GM12801 (cell line): Measurements from ENCODE around the gene GABRR3.

Experiments used
- CTCF ChIP-seq: IDR thresholded peaks from one replicate; pipeline ENCODE4 v1.5.1; 2011; ENCODE audit warnings: control low read depth; ENCODE audit not compliant: insufficient read length; ENCODE audit errors: extremely low read depth

Gene GABRR3

GRCh38 chr3:97960551-97960950 is 74.6 kb downstream of the GABRR3 start:
- TF ChIP-seq CTCF, result no peak

GRCh38 chr3:97959872-97960271 is 75.2 kb downstream of the GABRR3 start:
- TF ChIP-seq CTCF, result no peak

GRCh38 chr3:97958796-97959195 is 76.3 kb downstream of the GABRR3 start:
- TF ChIP-seq CTCF, result no peak

GRCh38 chr3:97958396-97958795 is 76.7 kb downstream of the GABRR3 start:
- no peak for TF ChIP-seq CTCF

GRCh38 chr3:97957617-97958311 is 77.4 kb downstream of the GABRR3 start:
- no peak for TF ChIP-seq CTCF

GRCh38 chr3:97956051-97956450 is 79.1 kb downstream of the GABRR3 start:
- TF ChIP-seq CTCF, result no peak

GRCh38 chr3:97954228-97954827 is 80.8 kb downstream of the GABRR3 start:
- TF ChIP-seq CTCF, result no peak
